ENCODE results near the gene NUDT2.
"Not testable (repeated sequence)": the region's sequence is repeated elsewhere in the genome, so short reads cannot be mapped to it uniquely, and the experiment has no call there.

The NUDT2 gene

GRCh38 chr9:34292552-34292951 is 36.8 kb upstream of the NUDT2 start:
- no peak for TF ChIP-seq CTCF (IDR thresholded peaks at IDR 0.05)

GRCh38 chr9:34301064-34301463 is 28.3 kb upstream of the NUDT2 start:
- not testable (repeated sequence) for H3K27ac ChIP-seq; H3K4me3 ChIP-seq (ENCODE audit: low read depth in 1 of 2, low read length in 1 of 2); H3K9me3 ChIP-seq; H3K27me3 ChIP-seq; H3K36me3 ChIP-seq; H3K4me1 ChIP-seq (ENCODE audit: control insufficient read depth in 1 of 2, insufficient read depth in 1 of 2, low read depth in 1 of 2, low read length in 1 of 2)

More at GRCh38 chr9:34292552-34292951, 36.8 kb upstream of the NUDT2 start:
- Histone ChIP-seq H3K4me1 (ENCODE audit: control insufficient read depth in 1 of 2, insufficient read depth in 1 of 2, low read depth in 1 of 2, low read length in 1 of 2) (peaks cover 6% of the 10 kb centered on the region in 2 experiments), H3K4me3 (ENCODE audit: low read depth in 1 of 2, low read length in 1 of 2) (no peak overlapping the region), H3K36me3 (no peaks in the 10 kb centered on the region), H3K9me3 (no peaks in the 10 kb centered on the region), H3K27ac (no peak overlapping the region), H3K27me3 (no peaks in the 10 kb centered on the region)

- not testable (repeated sequence) for H3K27me3 ChIP-seq, H3K9me3 ChIP-seq, H3K27ac ChIP-seq
Measured at GRCh38 chr9:34308316-34308715, 21.1 kb upstream of the NUDT2 start.

GRCh38 chr9:34310215-34310614 is 19.2 kb upstream of the NUDT2 start:
- Histone ChIP-seq H3K27me3 (no peaks in the 10 kb centered on the region), H3K4me1 (ENCODE audit: control insufficient read depth in 1 of 2, insufficient read depth in 1 of 2, low read depth in 1 of 2, low read length in 1 of 2) (no peaks in the 10 kb centered on the region), H3K27ac (no peak overlapping the region), H3K4me3 (ENCODE audit: low read depth in 1 of 2, low read length in 1 of 2) (no peak overlapping the region), H3K9me3 (no peaks in the 10 kb centered on the region), H3K36me3 (no peaks in the 10 kb centered on the region)
- no peak for TF ChIP-seq CTCF (IDR thresholded peaks at IDR 0.05)

More at GRCh38 chr9:34308316-34308715, 21.1 kb upstream of the NUDT2 start:
- H3K4me1 ChIP-seq (ENCODE audit: control insufficient read depth in 1 of 2, insufficient read depth in 1 of 2, low read depth in 1 of 2, low read length in 1 of 2); H3K36me3 ChIP-seq; H3K4me3 ChIP-seq (ENCODE audit: low read depth in 1 of 2, low read length in 1 of 2): not testable (repeated sequence)

- H3K4me3 ChIP-seq (ENCODE audit: low read depth in 1 of 2, low read length in 1 of 2) = no peak overlapping the region
- no peak overlapping the region for H3K27ac ChIP-seq
- H3K4me1 ChIP-seq (ENCODE audit: control insufficient read depth in 1 of 2, insufficient read depth in 1 of 2, low read depth in 1 of 2, low read length in 1 of 2) = no peaks in the 10 kb centered on the region
- H3K9me3 ChIP-seq = no peaks in the 10 kb centered on the region
- no peaks in the 10 kb centered on the region for H3K27me3 ChIP-seq
- H3K36me3 ChIP-seq = no peaks in the 10 kb centered on the region
- no peak for TF ChIP-seq CTCF (IDR thresholded peaks at IDR 0.05)
Measured at GRCh38 chr9:34311499-34312185, 17.7 kb upstream of the NUDT2 start.

GRCh38 chr9:34317436-34317835 is 11.9 kb upstream of the NUDT2 start:
- Histone ChIP-seq H3K27ac (no peak overlapping the region), H3K36me3 (peaks cover 9% of the 10 kb centered on the region), H3K27me3 (no peaks in the 10 kb centered on the region), H3K4me3 (ENCODE audit: low read depth in 1 of 2, low read length in 1 of 2) (no peak overlapping the region), H3K4me1 (ENCODE audit: control insufficient read depth in 1 of 2, insufficient read depth in 1 of 2, low read depth in 1 of 2, low read length in 1 of 2) (no peaks in the 10 kb centered on the region), H3K9me3 (no peaks in the 10 kb centered on the region)
- TF ChIP-seq CTCF (IDR thresholded peaks at IDR 0.05) = no peak

Measured in neutrophil (primary cell).